Activated CD8-positive, alpha-beta T cell treated with anti-CD3 and anti-CD28 coated beads, Interleukin-2, amount 10 ng/mL, durations not matched to agents 7 days and 5 days (primary cell): ENCODE results near the gene TMEM170B. TPM values are rescaled to one million over a fixed set of nuclear protein-coding genes. Genes with fewer than 3 reads are reported as not detected.

Source experiments
- ATAC-seq: fragments of 150-1000 bp; cut with Tn5 transposase; one replicate; pipeline ENCODE4 v1.10.0; 2021; ENCODE audit warnings: moderate library complexity
- CTCF ChIA-PET: fragments of 350-600 bp; sonication (Branson Sonifier 250); formaldehyde crosslinking; loops from one replicate; lab custom pipeline; 2021; ENCODE audit warnings: antibody characterized with exemption; lab: Charles Lee
- POLR2A ChIA-PET: fragments of 350-600 bp; sonication (Branson Sonifier 250); formaldehyde crosslinking; loops from one replicate; lab custom pipeline; 2021; ENCODE audit warnings: antibody characterized with exemption; lab: Charles Lee
- DNase-seq: peaks from one replicate; pipeline ENCODE4 v3.0.0-alpha.2; 2020
- H3K27ac Mint-ChIP-seq: one replicate; pipeline ENCODE4 v1.8.0; 2021; ENCODE audit warnings: mild to moderate bottlenecking, mixed read lengths
- H3K27me3 Mint-ChIP-seq: one replicate; pipeline ENCODE4 v1.8.0; 2021; ENCODE audit warnings: low read depth, mixed read lengths
- H3K36me3 Mint-ChIP-seq: one replicate; pipeline ENCODE4 v1.8.0; 2021; ENCODE audit warnings: low read depth, mixed read lengths
- H3K4me1 Mint-ChIP-seq: one replicate; pipeline ENCODE4 v1.8.0; 2021; ENCODE audit warnings: low read depth, mixed read lengths
- H3K4me3 Mint-ChIP-seq: one replicate; pipeline ENCODE4 v1.8.0; 2021; ENCODE audit warnings: mild to moderate bottlenecking, mixed read lengths
- H3K9me3 Mint-ChIP-seq: one replicate; pipeline ENCODE4 v1.8.0; 2022; ENCODE audit warnings: mixed read lengths; ENCODE audit not compliant: insufficient read depth
- total RNA-seq, 2 experiments: library from RNA; stranded (reverse); gene quantifications; one replicate each; pipeline ENCODE4 v1.2.3, GENCODE V29; 2021

Gene TMEM170B, protein sequence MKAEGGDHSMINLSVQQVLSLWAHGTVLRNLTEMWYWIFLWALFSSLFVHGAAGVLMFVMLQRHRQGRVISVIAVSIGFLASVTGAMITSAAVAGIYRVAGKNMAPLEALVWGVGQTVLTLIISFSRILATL
- under 1 TPM; 0.89 to 0.95 TPM for total RNA-seq

GRCh38 chr6:11537229-11538051 is at the start of gene TMEM170B:
Gene TMEM170B (plus strand): TSS chr6:11537749. CDS start chr6:11538278, 529 bp downstream.
- H3K27me3 Mint-ChIP-seq: peaks cover 36% of the 10 kb centered on the region
- no peaks in the 10 kb centered on the region for H3K36me3 Mint-ChIP-seq
- CTCF ChIA-PET: no interaction called here
- ATAC-seq (peak; percentile 96), DNase-seq (peak; percentile 96)
- peaks cover 12% of the 10 kb centered on the region for H3K4me1 Mint-ChIP-seq
- POLR2A ChIA-PET: interaction anchor here (1.2 kb wide), 1 partner anchor 157 kb away, joined by 3 read pairs; no protein-coding TSS in a partner anchor
- H3K27ac Mint-ChIP-seq: peak within 1 kb of the TSS; percentile 47
- peak within 1 kb of the TSS; percentile 81 for H3K4me3 Mint-ChIP-seq
- H3K9me3 Mint-ChIP-seq: no peaks in the 10 kb centered on the region

GRCh38 chr6:11490996-11491395 is 46.6 kb upstream of the TMEM170B start:
- ATAC-seq (no peak), DNase-seq (no peak)
- H3K4me3 Mint-ChIP-seq: no peak overlapping the region
- no peaks in the 10 kb centered on the region for H3K36me3 Mint-ChIP-seq
- peaks cover 9% of the 10 kb centered on the region for H3K4me1 Mint-ChIP-seq
- no peak overlapping the region for H3K27ac Mint-ChIP-seq
- ChIA-PET CTCF (no interaction called here), POLR2A (no interaction called here)
- H3K9me3 Mint-ChIP-seq: no peaks in the 10 kb centered on the region
- peaks cover 7% of the 10 kb centered on the region for H3K27me3 Mint-ChIP-seq

- ChIA-PET POLR2A (no interaction called here), CTCF (interaction anchor here (0.7 kb wide), 1 partner anchor 10 kb away, joined by 3 read pairs; no protein-coding TSS in a partner anchor)
- no peaks in the 10 kb centered on the region for H3K36me3 Mint-ChIP-seq
- peaks cover 10% of the 10 kb centered on the region for H3K4me1 Mint-ChIP-seq
- no peak overlapping the region for H3K4me3 Mint-ChIP-seq
- H3K9me3 Mint-ChIP-seq: no peaks in the 10 kb centered on the region
- no peak for ATAC-seq
- DNase-seq: no peak
- H3K27me3 Mint-ChIP-seq: peaks cover 7% of the 10 kb centered on the region
- H3K27ac Mint-ChIP-seq: no peak overlapping the region
Measured at GRCh38 chr6:11491596-11492463, 45.7 kb upstream of the TMEM170B start.

DNA sequence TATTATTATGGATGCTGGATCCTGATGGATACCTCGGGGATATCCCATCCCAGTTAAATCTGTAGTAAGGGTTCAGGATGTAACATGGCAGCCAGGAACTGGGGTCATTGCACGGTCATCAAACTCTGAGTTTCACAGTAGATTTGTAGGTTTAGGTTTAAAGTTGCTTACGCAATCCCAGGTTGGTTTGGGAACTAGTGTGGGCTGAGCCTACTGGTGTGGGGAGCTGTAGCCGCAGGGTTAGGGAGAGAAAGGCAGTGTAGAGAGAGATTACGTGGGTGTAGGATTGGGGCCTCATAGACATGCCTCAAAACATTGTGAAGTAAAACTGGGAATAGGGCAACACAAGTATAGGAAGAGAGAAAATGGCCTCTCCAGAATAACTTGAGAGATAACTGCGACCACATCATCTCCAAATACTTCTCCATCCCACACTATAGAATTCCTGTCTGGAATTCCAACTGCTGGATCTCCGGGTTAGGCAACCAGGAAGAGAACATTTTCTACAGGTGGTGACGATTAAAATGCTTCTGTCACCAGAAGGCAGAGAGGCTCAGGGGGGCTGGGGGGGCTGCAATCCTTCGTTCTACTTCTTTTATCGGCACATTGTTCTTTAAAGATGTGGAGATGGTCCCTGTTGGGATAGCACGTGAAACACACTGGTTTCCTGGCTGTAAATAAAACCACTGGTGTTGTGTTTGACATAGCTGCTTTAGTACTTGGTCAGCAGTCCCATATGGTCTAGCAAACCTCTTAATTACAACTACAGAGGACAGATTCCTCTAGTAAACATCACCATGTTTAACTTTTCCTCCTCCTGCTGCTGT is 44.9 kb upstream of the TMEM170B start:
- Mint-ChIP-seq H3K4me1 (peaks cover 10% of the 10 kb centered on the region), H3K27ac (no peak overlapping the region), H3K36me3 (no peaks in the 10 kb centered on the region), H3K4me3 (no peak overlapping the region), H3K27me3 (peaks cover 7% of the 10 kb centered on the region), H3K9me3 (no peaks in the 10 kb centered on the region)
- ChIA-PET POLR2A (no interaction called here), CTCF (interaction anchor here (0.6 to 1.4 kb wide), 3 partner anchors 9 to 337 kb away, joined by 3 read pairs; no protein-coding TSS in a partner anchor)
- ATAC-seq (no peak), DNase-seq (no peak)

GRCh38 chr6:11493974-11494373 is 43.6 kb upstream of the TMEM170B start:
- no peak overlapping the region for H3K4me3 Mint-ChIP-seq
- no peak overlapping the region for H3K27ac Mint-ChIP-seq
- ChIA-PET POLR2A (interaction anchor here (1.5 kb wide), 1 partner anchor 164 kb away, joined by 4 read pairs; no protein-coding TSS in a partner anchor), CTCF (interaction anchor here (1.4 to 6.1 kb wide), 4 partner anchors 82 to 348 kb away, joined by 3 to 102 read pairs (median 12); no protein-coding TSS in a partner anchor)
- no peaks in the 10 kb centered on the region for H3K36me3 Mint-ChIP-seq
- ATAC-seq: no peak
- peaks cover 2% of the 10 kb centered on the region for H3K27me3 Mint-ChIP-seq
- peaks cover 10% of the 10 kb centered on the region for H3K4me1 Mint-ChIP-seq
- H3K9me3 Mint-ChIP-seq: no peaks in the 10 kb centered on the region
- DNase-seq: no peak

DNA sequence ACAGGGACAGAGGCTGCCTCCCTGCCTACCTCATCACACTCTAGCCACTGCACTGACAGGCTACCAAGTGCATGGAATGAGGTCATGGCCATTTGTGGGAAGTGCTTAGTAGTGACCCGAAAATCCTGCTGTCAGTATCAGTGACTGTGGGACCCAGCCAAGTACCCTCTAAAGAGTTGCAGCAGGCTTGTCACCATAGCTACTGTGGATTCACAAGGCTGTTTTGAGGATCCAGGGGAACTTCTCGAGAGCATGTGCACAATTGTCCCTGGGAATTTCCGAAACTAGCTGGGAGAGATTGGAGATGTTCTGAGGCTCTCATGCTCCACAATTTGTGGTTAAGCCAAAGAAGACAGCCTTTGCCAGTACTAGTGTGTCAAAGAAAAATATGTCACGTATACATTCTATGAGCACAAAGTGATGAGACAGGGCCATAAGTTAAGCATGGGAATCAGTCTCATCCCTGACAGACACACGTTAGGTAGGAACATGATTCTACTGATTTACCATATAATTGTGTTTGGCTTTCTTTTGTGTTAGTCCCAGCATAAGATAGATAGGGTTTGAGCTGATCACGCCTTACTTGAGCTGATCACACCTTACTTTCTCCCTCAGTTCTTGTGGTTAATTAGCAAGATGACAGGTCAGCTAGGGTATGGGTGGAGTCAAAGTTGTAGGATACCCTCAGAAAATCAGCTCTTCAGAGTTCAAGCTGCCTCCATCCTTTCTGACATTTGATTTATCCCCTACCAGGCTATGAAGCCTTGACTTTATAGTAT is 42.6 kb upstream of the TMEM170B start:
- ATAC-seq (no peak), DNase-seq (no peak)
- H3K27me3 Mint-ChIP-seq: no peaks in the 10 kb centered on the region
- H3K4me3 Mint-ChIP-seq: no peak overlapping the region
- POLR2A ChIA-PET: interaction anchor here (1.5 kb wide), 1 partner anchor 165 kb away, joined by 4 read pairs; no protein-coding TSS in a partner anchor
- H3K9me3 Mint-ChIP-seq: no peaks in the 10 kb centered on the region
- CTCF ChIA-PET: interaction anchor here (0.7 to 6.1 kb wide), 66 partner anchors 10 to 693 kb away, joined by 3 to 102 read pairs (median 5); partner anchors contain the start of genes ERVFRD-1 and NEDD9
- no peak overlapping the region for H3K27ac Mint-ChIP-seq
- H3K4me1 Mint-ChIP-seq: peaks cover 10% of the 10 kb centered on the region
- H3K36me3 Mint-ChIP-seq: no peaks in the 10 kb centered on the region

- Mint-ChIP-seq H3K27me3 (no peaks in the 10 kb centered on the region), H3K27ac (no peak overlapping the region), H3K36me3 (no peaks in the 10 kb centered on the region), H3K4me1 (peaks cover 10% of the 10 kb centered on the region), H3K9me3 (no peaks in the 10 kb centered on the region), H3K4me3 (no peak overlapping the region)
- CTCF ChIA-PET: interaction anchor here (0.6 to 6.1 kb wide), 85 partner anchors 8 to 1017 kb away, joined by 3 to 102 read pairs (median 5); partner anchors contain the start of genes ERVFRD-1, NEDD9 and SMIM13
- ATAC-seq: no peak
- POLR2A ChIA-PET: interaction anchor here (1.1 kb wide), 1 partner anchor 351 kb away, joined by 5 read pairs; no protein-coding TSS in a partner anchor
- no peak for DNase-seq
Measured at GRCh38 chr6:11495565-11496145, 41.9 kb upstream of the TMEM170B start.

DNA sequence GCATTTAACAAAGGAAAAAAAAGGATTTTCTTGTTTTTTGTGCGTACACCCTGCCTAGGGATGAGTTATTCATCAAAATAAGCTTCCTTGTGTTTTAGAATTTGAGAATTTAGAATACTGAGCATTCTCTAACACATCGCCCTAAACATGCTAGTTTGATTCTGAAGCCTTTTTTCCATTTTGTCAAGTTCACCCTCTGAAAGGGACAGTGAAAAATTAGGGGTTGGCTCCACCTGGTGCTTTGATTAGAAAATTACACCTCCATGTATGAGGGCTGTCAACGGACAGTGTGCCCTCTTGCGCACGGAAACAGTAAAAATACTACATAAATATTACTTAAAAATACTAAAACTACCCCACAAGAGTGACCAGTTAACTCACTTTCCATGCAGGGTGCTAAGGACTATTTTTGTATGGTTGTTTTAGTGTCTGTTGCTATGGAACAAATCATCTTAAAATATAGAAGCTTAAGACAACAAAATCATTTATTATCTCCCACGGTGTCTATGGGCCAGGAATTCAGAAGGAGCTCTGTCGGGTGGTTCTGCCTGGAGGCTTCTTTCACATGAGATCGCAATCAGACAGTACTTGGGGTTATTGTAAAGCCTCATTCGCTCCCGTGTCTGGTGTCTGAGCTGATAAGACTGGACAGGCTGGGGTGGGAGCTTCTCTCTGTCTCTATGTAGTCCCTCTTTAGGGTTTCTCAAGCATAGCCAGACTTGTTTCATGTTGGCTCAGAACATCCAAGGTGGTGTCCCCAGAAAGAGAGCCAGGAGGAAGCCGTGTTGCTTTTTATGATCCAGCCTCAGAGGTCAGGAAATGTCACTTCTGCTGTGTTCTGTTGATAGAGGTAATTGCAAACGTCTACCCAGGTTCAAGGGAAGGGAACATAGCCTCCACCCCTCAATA is 41.1 kb upstream of the TMEM170B start:
- peak; percentile 88 for ATAC-seq
- no peak overlapping the region for H3K27ac Mint-ChIP-seq
- H3K4me3 Mint-ChIP-seq: no peak overlapping the region
- DNase-seq: peak; percentile 86
- CTCF ChIA-PET: interaction anchor here (0.6 to 6.1 kb wide), 107 partner anchors 9 to 1018 kb away, joined by 3 to 102 read pairs (median 5); partner anchors contain the start of genes ERVFRD-1, NEDD9 and SMIM13
- no peaks in the 10 kb centered on the region for H3K27me3 Mint-ChIP-seq
- H3K36me3 Mint-ChIP-seq: no peaks in the 10 kb centered on the region
- peaks cover 10% of the 10 kb centered on the region for H3K4me1 Mint-ChIP-seq
- H3K9me3 Mint-ChIP-seq: no peaks in the 10 kb centered on the region
- POLR2A ChIA-PET: interaction anchor here (1.1 kb wide), 1 partner anchor 352 kb away, joined by 5 read pairs; no protein-coding TSS in a partner anchor

DNA sequence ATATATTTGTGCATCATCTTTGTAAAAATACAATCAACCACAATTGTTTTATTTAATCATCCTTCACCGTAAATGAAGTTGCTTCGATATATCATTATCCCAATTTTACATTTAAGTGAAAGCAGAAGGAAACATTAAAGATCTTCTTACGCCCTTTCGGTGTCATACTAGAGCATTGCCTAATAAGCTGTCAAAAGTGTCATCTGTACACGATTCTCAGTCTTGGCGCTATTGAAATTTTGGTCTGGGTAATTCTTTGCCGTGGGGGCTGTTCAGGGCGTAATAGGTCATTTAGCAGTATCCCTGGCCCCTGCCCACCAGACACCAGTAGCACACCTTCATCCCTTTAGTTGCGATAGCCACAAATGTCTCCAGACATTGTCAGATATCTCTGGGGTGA is 40.4 kb upstream of the TMEM170B start:
- H3K36me3 Mint-ChIP-seq: no peaks in the 10 kb centered on the region
- ChIA-PET CTCF (interaction anchor here (0.6 to 6.1 kb wide), 66 partner anchors 10 to 546 kb away, joined by 3 to 102 read pairs (median 6); partner anchors contain the start of genes NEDD9 and SMIM13), POLR2A (interaction anchor here (1.1 kb wide), 1 partner anchor 353 kb away, joined by 5 read pairs; no protein-coding TSS in a partner anchor)
- H3K4me1 Mint-ChIP-seq: peaks cover 10% of the 10 kb centered on the region
- H3K9me3 Mint-ChIP-seq: no peaks in the 10 kb centered on the region
- no peak overlapping the region for H3K4me3 Mint-ChIP-seq
- no peak for DNase-seq
- H3K27ac Mint-ChIP-seq: no peak overlapping the region
- peaks cover 2% of the 10 kb centered on the region for H3K27me3 Mint-ChIP-seq
- no peak for ATAC-seq
